ENCODE data around the gene MLST8. TPM values are rescaled to one million over a fixed set of nuclear protein-coding genes. Genes with fewer than 3 reads are reported as not detected.

Gene MLST8
- total and polyA plus RNA-seq, 4 donors = 11.1 to 26.7 (median 20.2) TPM

- Histone ChIP-seq H3K9me3 (ENCODE audit: control insufficient read depth in 4 of 4, low read length in 3 of 4) (no peaks in the 10 kb centered on the region), H3K9ac (ENCODE audit: low read depth in 1 of 2, low read length in 2 of 2) (no peak overlapping the region), H3K4me3 (ENCODE audit: low read depth in 1 of 3, low read length in 3 of 3) (no peak overlapping the region), H3K4me1 (ENCODE audit: control insufficient read depth in 4 of 4, insufficient read depth in 4 of 4, low read length in 3 of 4) (peaks cover 8 to 33% (median 20%) of the 10 kb centered on the region in 4 donors), H3K27ac (ENCODE audit: low read depth in 1 of 2, low read length in 2 of 2) (no peak overlapping the region), H3K36me3 (ENCODE audit: control insufficient read depth in 4 of 4, insufficient read depth in 3 of 4, low read depth in 1 of 4, low read length in 3 of 4) (peaks cover 0 to 24% (median 6%) of the 10 kb centered on the region in 4 donors), H3K27me3 (ENCODE audit: control insufficient read depth in 4 of 4, insufficient read depth in 4 of 4, low read length in 3 of 4) (no peaks in the 10 kb centered on the region)
- WGBS = 92% methylated on average over 23 of the region's 23 CpGs
- TF ChIP-seq TAF1 (conservative IDR thresholded peaks at IDR 0.05) (no peak), CTCF (IDR thresholded peaks at IDR 0.05; ENCODE audit: low read depth, low read length, missing input control) (no peak), HNF4A (conservative IDR thresholded peaks at IDR 0.05) (no peak), FOXA2 (IDR thresholded peaks at IDR 0.05) (no peak), SP1 (IDR thresholded peaks at IDR 0.05) (no peak), RXRA (IDR thresholded peaks at IDR 0.05) (no peak), REST (IDR thresholded peaks at IDR 0.05) (no peak), HNF4G (IDR thresholded peaks at IDR 0.05) (no peak), ZBTB33 (IDR thresholded peaks at IDR 0.05) (no peak), MAX (IDR thresholded peaks at IDR 0.05) (no peak), YY1 (IDR thresholded peaks at IDR 0.05) (no peak), RAD21 (IDR thresholded peaks at IDR 0.05) (no peak), NR2F2 (IDR thresholded peaks at IDR 0.05) (no peak), FOXA1 (IDR thresholded peaks at IDR 0.05) (no peak), JUND (IDR thresholded peaks at IDR 0.05) (no peak), GABPA (IDR thresholded peaks at IDR 0.05 in 1 of 2, conservative IDR thresholded peaks at IDR 0.05 in 1 of 2) (no peak), EGR1 (IDR thresholded peaks at IDR 0.05; ENCODE audit: low read depth in 2 of 2) (no peak), ATF3 (IDR thresholded peaks at IDR 0.05) (no peak)
- DNase-seq (ENCODE audit: low spot score) = no peak
Observed at GRCh38 chr16:2208308-2208707, 3.1 kb downstream of the MLST8 start.

Measured in liver (tissue), 9 donors.